HepG2 (cell line): ENCODE results near the gene GNL3. TPM values are rescaled to one million over a fixed set of nuclear protein-coding genes. Genes with fewer than 3 reads are reported as not detected.

ENCODE experiments used
- AGO1 ChIP-seq: fragments of 200-400 bp; formaldehyde crosslinking; IDR thresholded peaks from 2 replicates; pipeline ENCODE4 v1.6.1; 2017; ENCODE audit warnings: mild to moderate bottlenecking, low read depth, low read length, moderate library complexity; ENCODE audit not compliant: poor library complexity, severe bottlenecking
- AGO2 ChIP-seq: fragments of 200-400 bp; formaldehyde crosslinking; optimal IDR thresholded peaks from 2 replicates; pipeline ENCODE3; 2017; ENCODE audit warnings: mild to moderate bottlenecking, low read depth, low read length, moderate library complexity
- ARID4A ChIP-seq: sonication (generic); formaldehyde crosslinking; IDR thresholded peaks from 2 replicates; pipeline ENCODE4 v1.5.0; 2020; ENCODE audit warnings: mild to moderate bottlenecking, missing genetic modification reagents, borderline replicate concordance
- ATF6 ChIP-seq: sonication (generic); formaldehyde crosslinking; conservative IDR thresholded peaks from 2 replicates; pipeline ENCODE4 v1.4.0; 2020; ENCODE audit warnings: missing genetic modification reagents
- ELK4 ChIP-seq: sonication (generic); formaldehyde crosslinking; IDR thresholded peaks from 2 replicates; pipeline ENCODE4 v1.9.0; 2021; ENCODE audit warnings: missing genetic modification reagents, borderline replicate concordance
- HOXA3 ChIP-seq: sonication (generic); formaldehyde crosslinking; IDR thresholded peaks from 2 replicates; pipeline ENCODE4 v1.5.0; 2020; ENCODE audit warnings: missing genetic modification reagents
- JUND ChIP-seq: sonication (generic); formaldehyde crosslinking; IDR thresholded peaks from 2 replicates; pipeline ENCODE4 v1.8.0; 2022; ENCODE audit warnings: mild to moderate bottlenecking, missing genetic modification reagents
- KDM3A ChIP-seq: IDR thresholded peaks from 2 replicates; pipeline ENCODE4 v1.6.1; 2018; ENCODE audit warnings: low read depth, missing compliant biosample characterization
- MATR3 ChIP-seq: sonication (generic); formaldehyde crosslinking; IDR thresholded peaks from 2 replicates; pipeline ENCODE4 v1.4.0; 2020; ENCODE audit warnings: missing genetic modification reagents
- NFAT5 ChIP-seq: sonication (generic); formaldehyde crosslinking; IDR thresholded peaks from 2 replicates; pipeline ENCODE4 v1.4.0; 2020; ENCODE audit warnings: missing genetic modification reagents
- RFX5 ChIP-seq: IDR thresholded peaks from 2 replicates; pipeline ENCODE4 v1.6.1; 2011; ENCODE audit warnings: low read depth, low read length, improper control_type of control experiment
- RORA ChIP-seq: sonication (generic); formaldehyde crosslinking; IDR thresholded peaks from 2 replicates; pipeline ENCODE4 v1.5.0; 2020; ENCODE audit warnings: mild to moderate bottlenecking, missing genetic modification reagents, moderate library complexity
- SNAPC5 ChIP-seq: sonication (generic); formaldehyde crosslinking; IDR thresholded peaks from 2 replicates; pipeline ENCODE4 v1.8.1; 2023; ENCODE audit warnings: mild to moderate bottlenecking, missing genetic modification reagents, borderline replicate concordance
- SRF ChIP-seq: IDR thresholded peaks from 2 replicates; pipeline ENCODE4 v1.6.1; 2011; ENCODE audit warnings: mild to moderate bottlenecking, low read depth, low read length, moderate library complexity
- ZNF326 ChIP-seq: sonication (generic); formaldehyde crosslinking; IDR thresholded peaks from 2 replicates; pipeline ENCODE4 v1.4.0; 2020; ENCODE audit warnings: missing genetic modification reagents, borderline replicate concordance
- ZNF446 ChIP-seq: sonication (generic); formaldehyde crosslinking; IDR thresholded peaks from 2 replicates; pipeline ENCODE4 v1.5.0; 2020; ENCODE audit warnings: mild to moderate bottlenecking, missing genetic modification reagents
- polyA plus RNA-seq, 8 experiments: library from polyadenylated mRNA; depleted of rRNA in 3 of 8; stranded (reverse) in 7 of 8; unstranded in 1 of 8; fragments of >200 nt; fragmentation: Illumina TruSeq in 4 of 8; extraction: Trizol in 4 of 8; gene quantifications; 2 replicates each; pipeline versions ENCODE4 v1.2.1 to v1.2.3, GENCODE V29; 2011 to 2016; ENCODE audit warnings: low read depth in 4 of 8, missing spikeins in 1 of 8, mixed read lengths in 1 of 8; ENCODE audit not compliant: insufficient read depth in 1 of 8
- total RNA-seq, 5 experiments: library from RNA; depleted of rRNA; stranded (reverse); fragments of >200 nt; fragmentation: Illumina TruSeq; extraction: Trizol; gene quantifications; 2 replicates each; pipeline ENCODE4 v1.2.3, GENCODE V29; 2016; ENCODE audit warnings: low read depth in 1 of 5

GNL3 gene
- total and polyA plus RNA-seq, 2 of the 13 experiments (the other 11 are each of a cell fraction or from before 2014, with no cell fraction given) = 129 to 257 TPM

GRCh38 chr3:52704611-52705437, 19.0 kb downstream of the GNL3 start (continued):
- no peak for TF ChIP-seq ZNF326 (CRISPR knock-in tag)
- TF ChIP-seq ZNF446 = no peak
- peak; percentile 72 for TF ChIP-seq HOXA3
- no peak for TF ChIP-seq RORA (CRISPR knock-in tag)
- peak; percentile 94 for TF ChIP-seq ARID4A (CRISPR knock-in tag)
- TF ChIP-seq ELK4 = no peak
- no peak; the same call in 1 of the 2 replicates for TF ChIP-seq KDM3A (CRISPR knock-in tag)
- TF ChIP-seq ATF6 (CRISPR knock-in tag) = no peak
- no peak for TF ChIP-seq NFAT5 (CRISPR knock-in tag)
- TF ChIP-seq SRF = no peak
- TF ChIP-seq RFX5 = 0 out of 2 replicates have a peak, but pooled peaks have one; percentile 49
- TF ChIP-seq SNAPC5 (CRISPR knock-in tag) = no peak
- no peak for TF ChIP-seq AGO1
- TF ChIP-seq AGO2 = no peak
- no peak for TF ChIP-seq MATR3 (CRISPR knock-in tag)
- TF ChIP-seq JUND (CRISPR knock-in tag) = no peak; the same call in 1 of the 2 replicates
